Cardiac septum (tissue), 1 donor: ENCODE results near the gene SLC5A12. TPM values are rescaled to one million over a fixed set of nuclear protein-coding genes. Genes with fewer than 3 reads are reported as not detected.

Experiments
- DNase-seq: peaks from one replicate; pipeline ENCODE4 v3.0.0-alpha.2; 2020; ENCODE audit warnings: low spot score
- intact Hi-C: fragments of 100-400 bp; cut with DNase I; formaldehyde crosslinking; loops from one replicate; pipeline ENCODE4 v1.14.0; 2022
- total RNA-seq: library from RNA; stranded (reverse); fragmentation: NEBNext Ultra II Directional; extraction: Animal tissue kit (Norgen Biotek cat#: 25700); gene quantifications from one replicate; pipeline ENCODE4 v1.2.1, GENCODE V29; 2021
- donor health status: DM: no; HTN: no; CAD: no.

The SLC5A12 gene
- total RNA-seq, 1 donor from 2014 or later, result 0.11 TPM

GRCh38 chr11:26729284-26729683, 7.4 kb upstream of the SLC5A12 start:
- DNase-seq, result no peak
- intact Hi-C loops, result no loop called here

DNA sequence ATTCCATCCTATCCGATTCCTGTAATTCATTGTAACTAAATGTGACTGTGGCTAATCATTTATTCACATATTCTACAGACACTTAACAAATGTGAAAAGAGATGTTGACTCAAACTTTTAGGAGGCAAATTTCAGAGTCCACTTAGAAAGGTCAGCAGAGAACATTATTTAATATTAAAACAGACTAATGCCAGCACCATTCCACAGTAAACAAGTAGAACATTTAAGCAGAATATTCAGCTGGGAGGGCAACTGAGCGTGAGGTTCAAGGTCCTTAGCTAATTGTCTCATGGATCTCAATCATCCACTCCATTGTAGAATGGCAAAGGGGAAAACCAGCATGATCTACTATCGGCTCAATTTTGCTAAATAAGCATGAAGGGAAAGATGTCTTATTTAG, 5.1 kb upstream of the SLC5A12 start:
- intact Hi-C loops, result no loop called here
- DNase-seq, result no peak

DNA sequence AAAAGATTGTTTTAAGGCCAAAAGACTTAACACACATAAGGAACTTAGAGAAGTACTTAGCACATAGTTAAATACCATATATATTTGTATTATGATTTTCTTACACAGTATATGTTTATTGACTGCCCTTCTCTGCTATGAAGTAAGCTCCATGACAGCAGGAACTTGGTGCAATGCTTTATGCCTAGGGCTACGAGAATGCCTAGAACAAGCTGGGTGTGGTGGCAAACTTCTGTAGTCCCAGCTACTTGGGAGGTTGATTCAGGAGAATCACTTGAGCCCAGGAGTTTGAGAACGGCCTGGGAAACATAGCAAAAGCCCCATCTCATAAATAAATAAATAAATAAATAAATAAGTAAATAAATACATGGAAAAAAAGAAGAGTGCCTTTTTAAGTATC, 1.9 kb downstream of the SLC5A12 start:
- DNase-seq, result no peak
- intact Hi-C loops, result no loop called here

DNA sequence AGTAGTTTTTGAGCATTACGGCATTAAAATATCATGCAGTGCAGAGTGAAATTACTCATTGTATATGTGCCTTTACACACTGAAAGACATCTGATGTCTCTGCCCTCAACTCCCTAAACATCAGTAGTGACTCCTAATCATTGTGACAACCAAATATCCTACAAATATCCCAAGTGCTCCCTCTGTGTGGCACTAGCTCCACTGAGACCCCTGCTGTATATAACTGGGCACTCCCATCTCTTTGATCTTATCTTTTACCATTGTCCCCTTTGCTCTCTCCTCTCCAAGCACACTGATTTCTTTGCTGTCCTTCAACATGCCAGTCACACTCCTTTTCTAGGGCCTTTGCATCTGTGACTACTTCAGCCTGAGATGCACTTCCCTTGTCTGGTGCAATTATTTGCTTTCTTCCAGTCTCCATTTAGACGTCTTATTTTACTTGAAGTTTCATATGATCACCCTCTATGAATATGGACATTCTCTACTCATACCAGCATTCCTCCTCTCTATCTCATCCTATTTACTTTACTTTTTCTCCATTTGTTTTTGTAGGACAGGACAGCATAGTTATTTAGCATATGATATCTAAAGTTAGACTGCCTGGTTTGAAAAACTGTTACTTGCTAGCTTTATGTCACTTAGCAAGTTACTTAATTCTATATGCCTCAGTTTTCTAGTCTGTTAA, 2.4 kb downstream of the SLC5A12 start:
- no peak for DNase-seq
- intact Hi-C loops, result no loop called here

DNA sequence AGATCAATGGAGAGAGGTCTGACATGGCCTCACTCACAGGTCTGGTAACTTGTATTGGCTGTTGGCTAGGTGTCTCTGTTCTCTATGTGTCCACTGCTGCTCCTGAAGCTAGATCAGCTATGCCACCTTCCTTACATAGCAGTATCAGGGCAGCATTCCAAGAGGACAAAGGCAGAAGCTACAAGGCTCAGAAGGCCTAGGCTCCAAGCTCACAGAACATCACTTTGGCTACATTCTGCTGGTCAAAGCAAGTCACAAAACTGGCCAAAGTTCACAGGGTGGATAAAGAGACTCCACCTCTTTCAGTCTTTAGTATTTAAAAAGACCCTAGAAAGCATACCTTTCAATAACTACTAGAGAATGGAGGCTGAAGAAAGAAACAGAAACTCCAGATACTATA, 4.1 kb downstream of the SLC5A12 start:
- no peak for DNase-seq
- intact Hi-C loops, result no loop called here

DNA sequence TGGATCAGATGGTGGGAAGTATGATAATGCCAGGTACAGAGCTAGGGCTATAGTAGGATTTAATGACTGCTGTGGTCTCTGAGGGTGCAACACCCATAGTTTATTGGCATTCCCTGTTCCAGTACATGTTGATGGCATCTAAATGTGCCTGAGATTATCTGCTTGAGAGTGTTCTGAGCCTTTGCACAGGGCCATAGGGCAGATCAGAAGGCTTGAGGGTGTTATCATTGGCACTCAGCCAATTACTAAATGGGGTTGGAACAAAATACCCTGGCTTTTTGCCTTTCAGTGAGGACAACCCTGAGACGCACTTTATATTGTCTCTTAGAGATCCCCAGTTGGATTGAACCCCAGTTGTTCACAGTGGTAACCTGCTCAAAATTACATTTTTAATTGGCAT, 6.7 kb downstream of the SLC5A12 start:
- intact Hi-C loops, result no loop called here
- DNase-seq, result no peak

- intact Hi-C loops, result no loop called here
- DNase-seq, result no peak
These were observed 9.4 kb downstream of the SLC5A12 start for GRCh38 chr11:26712497-26712896.

DNA sequence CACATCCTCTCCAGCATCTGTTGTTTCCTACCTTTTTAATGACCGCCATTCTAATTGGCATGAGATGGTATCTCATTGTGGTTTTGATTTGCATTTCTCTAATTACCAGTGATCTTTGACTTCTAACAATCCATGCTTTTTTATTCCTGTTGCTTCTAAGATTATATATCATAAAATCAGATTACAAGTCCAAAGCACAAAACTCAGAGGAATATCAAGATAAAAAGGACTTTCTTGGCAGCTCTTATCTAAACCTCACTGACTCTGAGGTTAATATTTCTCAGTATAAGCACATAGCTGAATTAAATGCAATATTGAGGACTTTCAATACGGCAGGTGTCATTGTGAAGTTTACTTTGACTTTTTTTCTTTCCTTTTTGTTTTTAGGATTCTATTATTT, 11.4 kb downstream of the SLC5A12 start:
- intact Hi-C loops, result no loop called here
- no peak for DNase-seq

DNA sequence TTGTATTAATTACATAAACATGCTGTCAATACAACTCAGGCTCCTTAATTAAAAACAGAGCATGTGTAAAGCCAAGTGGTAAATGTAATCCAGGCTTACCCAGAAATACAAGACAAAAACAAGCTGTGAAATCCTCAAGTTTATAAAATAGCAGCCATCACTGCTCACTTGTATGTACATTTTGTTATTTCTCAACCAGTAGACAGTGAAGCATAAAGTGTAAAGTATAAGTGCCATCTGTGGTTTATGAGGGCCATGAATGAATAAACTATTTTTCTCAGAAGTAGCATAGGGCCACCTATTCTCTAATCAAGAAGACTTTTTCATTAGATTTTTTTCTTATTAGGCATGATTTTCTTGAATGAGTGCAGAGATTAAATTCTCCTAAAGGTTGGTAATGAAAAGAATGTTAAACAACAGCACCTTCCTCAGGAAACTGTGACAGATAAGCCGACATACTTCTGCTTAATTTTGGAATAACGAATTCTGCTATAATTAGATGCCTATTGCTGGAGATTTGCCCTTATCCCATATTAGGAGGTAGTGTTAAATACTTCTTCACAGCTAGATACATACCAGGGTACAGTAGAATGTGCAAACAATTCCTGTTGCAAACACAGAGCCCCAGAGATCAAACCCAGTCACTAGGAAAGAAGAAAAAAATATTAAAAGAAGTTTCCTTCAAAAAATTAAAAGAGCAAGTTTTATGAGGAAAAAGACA, 13.0 kb downstream of the SLC5A12 start:
- intact Hi-C loops, result no loop called here
- no peak for DNase-seq

- no peak for DNase-seq
- intact Hi-C loops, result no loop called here
These were observed 15.7 kb downstream of the SLC5A12 start for GRCh38 chr11:26706181-26706580.

- intact Hi-C loops, result no loop called here
- DNase-seq, result no peak
These were observed 17.6 kb downstream of the SLC5A12 start for GRCh38 chr11:26704249-26704648.

- intact Hi-C loops, result no loop called here
- no peak for DNase-seq
These were observed 18.3 kb downstream of the SLC5A12 start for GRCh38 chr11:26703411-26704191.

DNA sequence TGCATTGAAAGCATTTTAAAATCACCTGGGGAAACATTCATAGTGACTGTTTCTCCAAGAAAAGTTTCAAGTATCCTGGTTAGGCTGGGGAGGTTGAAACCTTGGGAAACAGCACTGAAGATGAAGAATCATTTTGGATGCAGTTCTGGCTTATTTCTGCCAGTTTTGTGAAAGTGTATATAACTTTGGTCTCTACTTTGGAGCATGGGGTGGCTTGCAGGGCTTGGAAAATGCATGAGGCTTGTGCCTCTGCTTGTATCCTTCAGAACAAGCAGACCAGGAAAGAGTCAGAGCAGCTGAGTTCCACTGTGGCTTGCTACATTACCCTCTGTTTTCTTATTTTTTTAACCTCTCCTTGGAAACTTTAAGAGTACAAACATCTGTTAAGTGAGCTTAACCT, 19.5 kb downstream of the SLC5A12 start:
- intact Hi-C loops, result no loop called here
- no peak for DNase-seq

GRCh38 chr11:26700574-26701235, 21.2 kb downstream of the SLC5A12 start:
- intact Hi-C loops, result no loop called here
- DNase-seq, result no peak

- DNase-seq, result no peak
- intact Hi-C loops, result no loop called here
These were observed 23.6 kb downstream of the SLC5A12 start for GRCh38 chr11:26698224-26698623.

GRCh38 chr11:26696330-26696729, 25.5 kb downstream of the SLC5A12 start:
- DNase-seq, result no peak
- intact Hi-C loops, result no loop called here

DNA sequence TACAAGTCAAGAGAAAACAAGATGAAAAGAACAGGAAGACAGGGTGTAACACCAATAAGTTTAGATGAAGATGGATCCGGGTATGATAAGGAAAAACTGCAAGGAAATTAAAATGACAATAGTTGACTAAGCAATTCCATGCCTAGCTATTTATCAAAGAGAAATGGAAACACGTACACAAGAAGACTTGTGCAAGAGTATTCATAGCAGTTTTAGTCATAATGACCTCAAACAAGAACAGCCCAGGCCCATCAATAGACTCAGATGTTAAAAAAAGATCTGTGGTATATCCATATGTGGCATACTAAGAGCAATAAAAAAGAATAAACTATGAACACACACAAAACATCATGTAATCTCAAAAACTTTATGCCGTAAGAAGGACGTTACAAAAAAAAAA, 33.2 kb downstream of the SLC5A12 start:
- intact Hi-C loops, result no loop called here
- DNase-seq, result no peak

DNA sequence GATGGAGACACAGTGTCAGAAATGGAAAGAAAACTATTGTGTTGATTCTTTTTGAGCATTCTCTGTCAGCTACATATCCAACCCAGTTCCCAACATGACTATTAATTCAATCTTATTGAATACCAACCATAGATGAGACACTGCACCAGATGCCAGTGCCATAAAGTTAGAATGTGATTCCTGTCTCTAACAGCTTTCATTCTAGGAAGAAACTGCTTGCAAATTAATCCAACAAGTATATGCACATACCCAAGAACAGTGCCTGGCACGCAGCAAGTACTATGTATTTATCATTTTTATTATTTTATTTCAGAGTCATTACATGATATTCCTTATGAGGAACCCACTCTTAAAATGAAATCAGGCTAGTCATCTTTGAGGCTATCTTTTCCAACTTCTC, 34.5 kb downstream of the SLC5A12 start:
- no peak for DNase-seq
- intact Hi-C loops, result no loop called here

DNA sequence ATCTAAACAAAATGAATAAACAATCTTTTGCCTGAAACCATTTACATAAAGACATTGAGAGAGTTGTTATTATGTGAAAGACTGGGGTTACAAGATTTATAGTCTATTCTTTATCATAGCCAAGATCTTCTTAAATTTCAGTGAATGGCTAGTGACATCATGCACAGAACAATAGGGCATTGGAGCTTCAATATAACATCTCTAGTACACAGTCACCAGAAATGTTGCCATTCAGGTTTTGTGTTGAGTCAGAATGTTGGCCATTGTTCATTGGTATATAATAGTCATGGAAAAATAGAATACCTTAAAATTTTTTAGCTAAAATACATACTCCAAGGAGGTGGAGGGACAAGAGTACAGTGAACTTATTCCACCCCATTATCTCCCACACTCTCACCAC, 44.3 kb downstream of the SLC5A12 start:
- no peak for DNase-seq
- intact Hi-C loops, result no loop called here

DNA sequence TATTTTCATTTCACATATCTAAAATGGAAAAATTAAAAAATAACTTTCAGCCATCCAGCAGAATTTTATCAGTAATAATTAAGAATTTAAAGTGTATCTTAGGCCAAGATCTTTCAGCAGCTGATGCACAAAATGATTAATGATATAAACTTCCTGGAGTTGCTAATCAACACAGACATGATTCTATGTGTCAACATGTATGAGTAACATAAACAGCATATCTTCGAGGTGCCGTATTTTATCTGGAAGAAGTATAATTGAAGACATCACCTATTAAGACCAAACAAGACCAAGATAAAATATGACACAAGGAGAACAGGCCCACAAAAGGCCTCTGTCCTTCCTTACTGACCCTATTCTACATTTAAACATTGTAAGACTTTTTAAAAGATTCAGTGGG, 45.2 kb downstream of the SLC5A12 start:
- no peak for DNase-seq
- intact Hi-C loops, result no loop called here
